NCI-H2196 (cell line): ENCODE data around the gene MICU1.

Experiments used
- DNase-seq: peaks from one replicate; lab custom pipeline; 2025; ENCODE audit not compliant: unreplicated experiment; lab: John Stamatoyannopoulos, UW

The MICU1 gene

GRCh38 chr10:72630144-72630543 lies 4.3 kb upstream of the MICU1 start:
- no peak for DNase-seq

- DNase-seq, result no peak
Observed at GRCh38 chr10:72626444-72626754, 520 bp upstream of the MICU1 start.

GRCh38 chr10:72625276-72625607 lies 637 bp downstream of the MICU1 start:
- DNase-seq, result no peak

- no peak for DNase-seq
Observed at GRCh38 chr10:72622271-72622670, 3.6 kb downstream of the MICU1 start.

GRCh38 chr10:72616716-72617115 lies 9.2 kb downstream of the MICU1 start:
- no peak for DNase-seq

- no peak for DNase-seq
Observed at GRCh38 chr10:72615970-72616369, 9.9 kb downstream of the MICU1 start.

- DNase-seq, result peak; percentile 58
Observed at GRCh38 chr10:72612203-72612826, 13.6 kb downstream of the MICU1 start.

GRCh38 chr10:72611783-72612182 lies 14.1 kb downstream of the MICU1 start:
- DNase-seq, result no peak

- no peak for DNase-seq
Observed at GRCh38 chr10:72610466-72610865, 15.4 kb downstream of the MICU1 start.

- DNase-seq, result no peak
Observed at GRCh38 chr10:72605122-72605521, 20.8 kb downstream of the MICU1 start.

- no peak for DNase-seq
Observed at GRCh38 chr10:72601144-72601543, 24.7 kb downstream of the MICU1 start.

- no peak for DNase-seq
Observed at GRCh38 chr10:72598769-72599701, 26.8 kb downstream of the MICU1 start.

- DNase-seq, result no peak
Observed at GRCh38 chr10:72597897-72598296, 28.0 kb downstream of the MICU1 start.

- no peak for DNase-seq
Observed at GRCh38 chr10:72595436-72595835, 30.4 kb downstream of the MICU1 start.

- DNase-seq, result no peak
Observed at GRCh38 chr10:72593963-72594362, 31.9 kb downstream of the MICU1 start.

GRCh38 chr10:72588266-72588665 lies 37.6 kb downstream of the MICU1 start:
- no peak for DNase-seq

GRCh38 chr10:72587568-72587967 lies 38.3 kb downstream of the MICU1 start:
- DNase-seq, result no peak

GRCh38 chr10:72574636-72575035 lies 51.2 kb downstream of the MICU1 start:
- DNase-seq, result no peak

GRCh38 chr10:72573079-72573478 lies 52.8 kb downstream of the MICU1 start:
- no peak for DNase-seq

- DNase-seq, result no peak
Observed at GRCh38 chr10:72567889-72568640, 57.8 kb downstream of the MICU1 start.

- no peak for DNase-seq
Observed at GRCh38 chr10:72567421-72567820, 58.5 kb downstream of the MICU1 start.

GRCh38 chr10:72564596-72564995 lies 61.3 kb downstream of the MICU1 start:
- no peak for DNase-seq
